ENCODE measurements around the gene EGFL8. TPM values are rescaled to one million over a fixed set of nuclear protein-coding genes. Genes with fewer than 3 reads are reported as not detected.

Gene EGFL8
- total and polyA plus RNA-seq, 4 experiments from 2014 or later = 0.23 to 16.6 (median 16.6) TPM; not detected in 1

GRCh38 chr6:32120573-32121059, 43.8 kb upstream of the EGFL8 start:
- no peaks in the 10 kb centered on the region for H3K9me3 ChIP-seq (ENCODE audit: control insufficient read depth in 1 of 2, low read length in 2 of 2)
- H3K27me3 Mint-ChIP-seq = no peaks in the 10 kb centered on the region
- H3K4me1 Mint-ChIP-seq = peaks cover 9 to 26% (median 17%) of the 10 kb centered on the region in 4 donors
- no peak overlapping the region for H3K27ac Mint-ChIP-seq
- H3K4me1 ChIP-seq (ENCODE audit: insufficient read depth, low read length) = peaks cover 8% of the 10 kb centered on the region
- POLR2A ChIA-PET (ENCODE audit: partially characterized antibody) = interaction anchor here (1.6 to 3.5 kb wide), 2 partner anchors 8 to 75 kb away, joined by 9 to 20 read pairs; partner anchors contain the start of genes ATF6B and FKBPL
- DNase-seq = no peak
- H3K36me3 Mint-ChIP-seq = peaks cover 47 to 72% of the 10 kb centered on the region in 2 donors
- no peak overlapping the region for H3K4me3 Mint-ChIP-seq
- intact Hi-C loops (cut with micrococcal nuclease) = no loop called here
- no peaks in the 10 kb centered on the region for H3K9me3 Mint-ChIP-seq
- CTCF ChIA-PET (ENCODE audit: partially characterized antibody) = interaction anchor here (0.7 to 4.3 kb wide), 2 partner anchors 8 to 75 kb away, joined by 3 to 32 read pairs; partner anchors contain the start of genes ATF6B and FKBPL
- H3K27ac ChIP-seq (ENCODE audit: low read depth, low read length) = no peak overlapping the region
- H3K36me3 ChIP-seq (ENCODE audit: insufficient read depth, low read length) = peaks cover 74% of the 10 kb centered on the region
- H3K4me3 ChIP-seq (ENCODE audit: low read length in 2 of 2) = no peak overlapping the region
- H3K27me3 ChIP-seq (ENCODE audit: insufficient read depth, low read length) = no peaks in the 10 kb centered on the region

GRCh38 chr6:32123681-32124080, 40.7 kb upstream of the EGFL8 start:
- ChIA-PET POLR2A (ENCODE audit: partially characterized antibody) (interaction anchor here (0.6 kb wide), 2 partner anchors 52 to 312 kb away, joined by 3 read pairs; partner anchors contain the start of gene AGPAT1), CTCF (ENCODE audit: partially characterized antibody) (no interaction called here)
- H3K27ac ChIP-seq (ENCODE audit: low read depth, low read length) = no peak overlapping the region
- no peaks in the 10 kb centered on the region for H3K27me3 Mint-ChIP-seq
- H3K27me3 ChIP-seq (ENCODE audit: insufficient read depth, low read length) = no peaks in the 10 kb centered on the region
- peaks cover 56% of the 10 kb centered on the region for H3K36me3 ChIP-seq (ENCODE audit: insufficient read depth, low read length)
- H3K4me1 ChIP-seq (ENCODE audit: insufficient read depth, low read length) = peaks cover 31% of the 10 kb centered on the region
- peak overlapping the region in 1 of 8 donors; percentile 29 for H3K4me3 Mint-ChIP-seq
- H3K4me3 ChIP-seq (ENCODE audit: low read length in 2 of 2) = no peak overlapping the region
- peak overlapping the region in 2 of 7 donors; percentile 5 to 57 for H3K27ac Mint-ChIP-seq
- no peak for DNase-seq
- no peaks in the 10 kb centered on the region for H3K9me3 Mint-ChIP-seq
- H3K4me1 Mint-ChIP-seq = peaks cover 30 to 54% (median 42%) of the 10 kb centered on the region in 4 donors
- peaks cover 51 to 68% of the 10 kb centered on the region in 2 donors for H3K36me3 Mint-ChIP-seq
- intact Hi-C loops (cut with micrococcal nuclease) = no loop called here
- H3K9me3 ChIP-seq (ENCODE audit: control insufficient read depth in 1 of 2, low read length in 2 of 2) = no peaks in the 10 kb centered on the region

GRCh38 chr6:32126880-32127279, 37.5 kb upstream of the EGFL8 start:
- POLR2A ChIA-PET (ENCODE audit: partially characterized antibody) = interaction anchor here (0.9 to 8.6 kb wide), 8 partner anchors 7 to 155 kb away, joined by 3 to 188 read pairs (median 9); partner anchors contain the start of genes AGPAT1, DXO, GPSM3 and PBX2
- CTCF ChIA-PET (ENCODE audit: partially characterized antibody) = interaction anchor here (5.1 kb wide), 1 partner anchor 8 kb away, joined by 32 read pairs; no protein-coding TSS in a partner anchor
- Mint-ChIP-seq H3K4me3 (peak overlapping the region; percentile 97 to 100 (median 99)), H3K27ac (peak overlapping the region; percentile 89 to 99 (median 98)), H3K9me3 (peaks cover 0 to 3% (median 0%) of the 10 kb centered on the region in 8 donors), H3K27me3 (peaks cover 0 to 2% of the 10 kb centered on the region in 2 donors), H3K36me3 (peaks cover 28 to 49% of the 10 kb centered on the region in 2 donors), H3K4me1 (peaks cover 35 to 58% (median 48%) of the 10 kb centered on the region in 4 donors)
- peak overlapping the region; percentile 74 to 87 for H3K4me3 ChIP-seq (ENCODE audit: low read length in 2 of 2)
- DNase-seq = no peak
- intact Hi-C loops (cut with micrococcal nuclease) = no loop called here
- H3K27ac ChIP-seq (ENCODE audit: low read depth, low read length) = peak overlapping the region; percentile 83
- H3K4me1 ChIP-seq (ENCODE audit: insufficient read depth, low read length) = peaks cover 35% of the 10 kb centered on the region
- peaks cover 31% of the 10 kb centered on the region for H3K36me3 ChIP-seq (ENCODE audit: insufficient read depth, low read length)
- H3K27me3 ChIP-seq (ENCODE audit: insufficient read depth, low read length) = no peaks in the 10 kb centered on the region
- no peaks in the 10 kb centered on the region for H3K9me3 ChIP-seq (ENCODE audit: control insufficient read depth in 1 of 2, low read length in 2 of 2)

GRCh38 chr6:32127409-32127716, 37.0 kb upstream of the EGFL8 start:
- Histone ChIP-seq H3K36me3 (ENCODE audit: insufficient read depth, low read length) (peaks cover 26% of the 10 kb centered on the region), H3K9me3 (ENCODE audit: control insufficient read depth in 1 of 2, low read length in 2 of 2) (no peaks in the 10 kb centered on the region), H3K27me3 (ENCODE audit: insufficient read depth, low read length) (no peaks in the 10 kb centered on the region), H3K27ac (ENCODE audit: low read depth, low read length) (peak overlapping the region; percentile 83), H3K4me3 (ENCODE audit: low read length in 2 of 2) (peak overlapping the region; percentile 74 to 87), H3K4me1 (ENCODE audit: insufficient read depth, low read length) (peaks cover 35% of the 10 kb centered on the region)
- Mint-ChIP-seq H3K4me3 (peak overlapping the region; percentile 97 to 100 (median 99)), H3K9me3 (peaks cover 0 to 3% (median 0%) of the 10 kb centered on the region in 8 donors), H3K4me1 (peaks cover 35 to 57% (median 46%) of the 10 kb centered on the region in 4 donors), H3K36me3 (peaks cover 24 to 45% of the 10 kb centered on the region in 2 donors), H3K27me3 (peaks cover 0 to 2% of the 10 kb centered on the region in 2 donors), H3K27ac (peak overlapping the region; percentile 89 to 99 (median 99))
- CTCF ChIA-PET (ENCODE audit: partially characterized antibody) = interaction anchor here (0.9 to 5.1 kb wide), 3 partner anchors 8 to 128 kb away, joined by 4 to 32 read pairs (median 15); no protein-coding TSS in a partner anchor
- intact Hi-C loops (cut with micrococcal nuclease) = no loop called here
- POLR2A ChIA-PET (ENCODE audit: partially characterized antibody) = interaction anchor here (0.9 to 8.6 kb wide), 12 partner anchors 7 to 845 kb away, joined by 3 to 188 read pairs (median 6); partner anchors contain the start of genes ABHD16A, AGPAT1, BAG6 and DXO
- no peak for DNase-seq

GRCh38 chr6:32127717-32128592, 36.4 kb upstream of the EGFL8 start, which contains the start of gene ATF6B:
Gene ATF6B, minus strand, starts transcription at chr6:32128246. Its CDS starts 39 bp downstream, at chr6:32128207.
- CTCF ChIA-PET (ENCODE audit: partially characterized antibody) = interaction anchor here (0.7 to 5.1 kb wide), 7 partner anchors 9 to 309 kb away, joined by 3 to 32 read pairs (median 4); no protein-coding TSS in a partner anchor
- POLR2A ChIA-PET (ENCODE audit: partially characterized antibody) = interaction anchor here (0.7 to 8.6 kb wide), 18 partner anchors 8 to 844 kb away, joined by 3 to 188 read pairs (median 4); partner anchors contain the start of genes ABHD16A, AGPAT1, BAG6 and DDX39B
- Mint-ChIP-seq H3K4me3 (peak within 1 kb of the TSS; percentile 97 to 100 (median 99)), H3K9me3 (peaks cover 0 to 3% (median 0%) of the 10 kb centered on the region in 8 donors), H3K27ac (peak within 1 kb of the TSS; percentile 89 to 99 (median 99)), H3K4me1 (peaks cover 33 to 57% (median 46%) of the 10 kb centered on the region in 4 donors), H3K36me3 (peaks cover 24 to 45% of the 10 kb centered on the region in 2 donors), H3K27me3 (peaks cover 0 to 2% of the 10 kb centered on the region in 2 donors)
- Histone ChIP-seq H3K27ac (ENCODE audit: low read depth, low read length) (peak within 1 kb of the TSS; percentile 83), H3K36me3 (ENCODE audit: insufficient read depth, low read length) (peaks cover 24% of the 10 kb centered on the region), H3K4me3 (ENCODE audit: low read length in 2 of 2) (peak within 1 kb of the TSS; percentile 74 to 87), H3K27me3 (ENCODE audit: insufficient read depth, low read length) (no peaks in the 10 kb centered on the region), H3K9me3 (ENCODE audit: control insufficient read depth in 1 of 2, low read length in 2 of 2) (no peaks in the 10 kb centered on the region), H3K4me1 (ENCODE audit: insufficient read depth, low read length) (peaks cover 35% of the 10 kb centered on the region)
- intact Hi-C loops (cut with micrococcal nuclease) = loop anchor here (1.0 kb wide), 4 partner anchors 50 to 169 kb away; partner anchors contain the start of genes PBX2, RNF5 and SKIC2
- DNase-seq = peak; percentile 92 to 100 (median 98)

- Mint-ChIP-seq H3K4me3 (peak overlapping the region in 6 of 8 donors; percentile 97 to 100 (median 99)), H3K4me1 (peaks cover 33 to 57% (median 46%) of the 10 kb centered on the region in 4 donors), H3K27me3 (peaks cover 0 to 2% of the 10 kb centered on the region in 2 donors), H3K9me3 (peaks cover 0 to 3% (median 0%) of the 10 kb centered on the region in 8 donors), H3K27ac (peak overlapping the region; percentile 89 to 99 (median 99)), H3K36me3 (peaks cover 20 to 38% of the 10 kb centered on the region in 2 donors)
- DNase-seq = no peak
- peak overlapping the region; percentile 83 for H3K27ac ChIP-seq (ENCODE audit: low read depth, low read length)
- intact Hi-C loops (cut with micrococcal nuclease) = loop anchor here (1.0 kb wide), 4 partner anchors 49 to 170 kb away; partner anchors contain the start of genes PBX2, RNF5 and SKIC2
- no peaks in the 10 kb centered on the region for H3K27me3 ChIP-seq (ENCODE audit: insufficient read depth, low read length)
- CTCF ChIA-PET (ENCODE audit: partially characterized antibody) = interaction anchor here (0.7 to 5.1 kb wide), 9 partner anchors 10 to 116 kb away, joined by 3 to 32 read pairs (median 3); partner anchors contain the start of gene GPSM3
- POLR2A ChIA-PET (ENCODE audit: partially characterized antibody) = interaction anchor here (0.7 to 8.6 kb wide), 20 partner anchors 9 to 843 kb away, joined by 3 to 188 read pairs (median 4); partner anchors contain the start of genes AGPAT1, BAG6, DDX39B and DXO
- no peaks in the 10 kb centered on the region for H3K9me3 ChIP-seq (ENCODE audit: control insufficient read depth in 1 of 2, low read length in 2 of 2)
- peaks cover 22% of the 10 kb centered on the region for H3K36me3 ChIP-seq (ENCODE audit: insufficient read depth, low read length)
- H3K4me3 ChIP-seq (ENCODE audit: low read length in 2 of 2) = peak overlapping the region; percentile 34 to 87
- H3K4me1 ChIP-seq (ENCODE audit: insufficient read depth, low read length) = peaks cover 35% of the 10 kb centered on the region
Observed at GRCh38 chr6:32128751-32129296, 35.6 kb upstream of the EGFL8 start.

Data from CD4-positive, alpha-beta memory T cell (primary cell).